ENCODE measurements around the gene NAPB. TPM values are rescaled to one million over a fixed set of nuclear protein-coding genes. Genes with fewer than 3 reads are reported as not detected.

Gene NAPB
- polyA plus RNA-seq, 2 of the 4 experiments (the other 2 are of a cell fraction) = 6.2 to 12.7 TPM

DNA sequence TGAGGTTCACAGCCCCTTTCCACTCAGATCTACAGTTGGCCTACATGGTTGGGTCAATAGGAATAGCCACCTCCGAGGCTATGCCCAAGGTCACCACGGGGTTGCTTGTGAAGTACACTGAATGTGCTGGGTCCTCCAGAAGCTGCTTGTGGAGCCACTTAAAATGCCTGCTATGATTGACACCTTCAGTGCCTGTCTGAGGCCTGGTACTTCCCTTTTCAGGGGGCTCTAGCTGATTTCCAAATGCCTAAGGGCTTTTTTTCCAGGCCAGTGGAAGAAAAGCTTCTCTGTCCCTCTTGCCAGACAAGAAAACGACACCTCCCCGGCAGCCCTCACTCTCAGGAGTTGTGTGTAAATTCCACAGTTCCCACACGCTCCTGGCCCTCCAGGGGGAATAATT lies 77.0 kb downstream of the NAPB start:
- ATAC-seq (no peak), FAIRE-seq (no peak), DNase-seq (ENCODE audit: low read depth in 1 of 2, low spot score in 1 of 2) (no peak)
- ChIA-PET CTCF (interaction anchor here (0.7 to 14.6 kb wide), 5 partner anchors 12 to 1005 kb away, joined by 3 to 378 read pairs (median 4); partner anchors contain the start of gene THBD), POLR2A (no interaction called here)
- no peak overlapping the region for H3K4me2 ChIP-seq
- 42% methylated on average over 5 of the region's 5 CpGs for whole genome bisulfite sequencing (ENCODE audit: missing lambda C conversion rate)
- TF ChIP-seq POLR2A (IDR thresholded peaks at IDR 0.05; ENCODE audit: low read length) (no peak), JUNB (IDR thresholded peaks at IDR 0.05) (no peak), MAFK (IDR thresholded peaks at IDR 0.05; ENCODE audit: partially characterized antibody) (no peak), FOXS1 (CRISPR knock-in tag; IDR thresholded peaks at IDR 0.05) (no peak), FOSL2 (IDR thresholded peaks at IDR 0.05) (no peak), FOSL2 (CRISPR knock-in tag; IDR thresholded peaks at IDR 0.05) (no peak)
- TF ChIP-seq, protein P1, sequence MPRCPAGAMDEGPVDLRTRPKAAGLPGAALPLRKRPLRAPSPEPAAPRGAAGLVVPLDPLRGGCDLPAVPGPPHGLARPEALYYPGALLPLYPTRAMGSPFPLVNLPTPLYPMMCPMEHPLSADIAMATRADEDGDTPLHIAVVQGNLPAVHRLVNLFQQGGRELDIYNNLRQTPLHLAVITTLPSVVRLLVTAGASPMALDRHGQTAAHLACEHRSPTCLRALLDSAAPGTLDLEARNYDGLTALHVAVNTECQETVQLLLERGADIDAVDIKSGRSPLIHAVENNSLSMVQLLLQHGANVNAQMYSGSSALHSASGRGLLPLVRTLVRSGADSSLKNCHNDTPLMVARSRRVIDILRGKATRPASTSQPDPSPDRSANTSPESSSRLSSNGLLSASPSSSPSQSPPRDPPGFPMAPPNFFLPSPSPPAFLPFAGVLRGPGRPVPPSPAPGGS (IDR thresholded peaks at IDR 0.05) = no peak
- TF ChIP-seq, protein P2, sequence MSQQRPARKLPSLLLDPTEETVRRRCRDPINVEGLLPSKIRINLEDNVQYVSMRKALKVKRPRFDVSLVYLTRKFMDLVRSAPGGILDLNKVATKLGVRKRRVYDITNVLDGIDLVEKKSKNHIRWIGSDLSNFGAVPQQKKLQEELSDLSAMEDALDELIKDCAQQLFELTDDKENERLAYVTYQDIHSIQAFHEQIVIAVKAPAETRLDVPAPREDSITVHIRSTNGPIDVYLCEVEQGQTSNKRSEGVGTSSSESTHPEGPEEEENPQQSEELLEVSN (IDR thresholded peaks at IDR 0.05; ENCODE audit: borderline replicate concordance, low read depth) = no peak
- H3K4me3 ChIP-seq = no peak overlapping the region
- peaks cover 6% of the 10 kb centered on the region for H3K4me1 ChIP-seq
- no peak overlapping the region for H3K27ac ChIP-seq
- H3K9me3 ChIP-seq = no peaks in the 10 kb centered on the region

DNA sequence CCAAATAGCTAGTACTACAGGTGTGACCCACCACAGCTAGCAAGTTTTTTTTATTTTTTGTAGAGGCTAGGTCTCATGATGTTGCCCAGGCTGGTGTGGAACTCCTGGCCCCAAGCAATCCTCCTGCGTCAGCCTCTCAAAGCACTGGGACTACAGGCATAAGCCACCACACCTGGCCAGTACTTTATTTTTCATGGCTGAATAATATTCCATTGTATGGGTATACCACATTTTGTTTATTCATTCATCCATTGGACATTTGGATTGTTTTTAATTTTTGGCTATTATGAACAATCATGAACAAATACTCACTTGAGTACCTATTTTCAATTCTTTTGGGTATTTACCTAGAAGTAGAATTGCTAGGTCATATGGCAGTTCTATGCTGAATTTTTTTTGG lies 77.7 kb downstream of the NAPB start:
- FAIRE-seq = no peak
- ChIA-PET CTCF (interaction anchor here (1.2 to 14.6 kb wide), 4 partner anchors 115 to 757 kb away, joined by 3 to 378 read pairs (median 80); partner anchors contain the start of gene THBD), POLR2A (no interaction called here)
- Histone ChIP-seq H3K9me3 (no peaks in the 10 kb centered on the region), H3K4me3 (no peak overlapping the region), H3K4me2 (no peak overlapping the region), H3K27ac (no peak overlapping the region), H3K4me1 (no peaks in the 10 kb centered on the region)
- TF ChIP-seq CHD2 (IDR thresholded peaks at IDR 0.05; ENCODE audit: low read length, partially characterized antibody) (no peak), EHF (CRISPR knock-in tag; IDR thresholded peaks at IDR 0.05) (no peak), PHF8 (IDR thresholded peaks at IDR 0.05; ENCODE audit: borderline replicate concordance, low read depth) (no peak), RFX5 (IDR thresholded peaks at IDR 0.05) (no peak), EP300 (IDR thresholded peaks at IDR 0.05) (no peak), ZNF302 (CRISPR knock-in tag; IDR thresholded peaks at IDR 0.05) (no peak), TP53 (CRISPR knock-in tag; IDR thresholded peaks at IDR 0.05) (no peak), BHLHE40 (IDR thresholded peaks at IDR 0.05; ENCODE audit: low read depth, low read length) (no peak), FOXS1 (CRISPR knock-in tag; IDR thresholded peaks at IDR 0.05) (no peak), RAD21 (conservative IDR thresholded peaks at IDR 0.05 in 1 of 2, IDR thresholded peaks at IDR 0.05 in 1 of 2) (no peak), RNF2 (IDR thresholded peaks at IDR 0.05; ENCODE audit: borderline replicate concordance, low read depth) (no peak)
- TF ChIP-seq, protein P3, sequence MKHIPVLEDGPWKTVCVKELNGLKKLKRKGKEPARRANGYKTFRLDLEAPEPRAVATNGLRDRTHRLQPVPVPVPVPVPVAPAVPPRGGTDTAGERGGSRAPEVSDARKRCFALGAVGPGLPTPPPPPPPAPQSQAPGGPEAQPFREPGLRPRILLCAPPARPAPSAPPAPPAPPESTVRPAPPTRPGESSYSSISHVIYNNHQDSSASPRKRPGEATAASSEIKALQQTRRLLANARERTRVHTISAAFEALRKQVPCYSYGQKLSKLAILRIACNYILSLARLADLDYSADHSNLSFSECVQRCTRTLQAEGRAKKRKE (CRISPR knock-in tag; IDR thresholded peaks at IDR 0.05; ENCODE audit: low read depth) = no peak
- TF ChIP-seq, protein P4, sequence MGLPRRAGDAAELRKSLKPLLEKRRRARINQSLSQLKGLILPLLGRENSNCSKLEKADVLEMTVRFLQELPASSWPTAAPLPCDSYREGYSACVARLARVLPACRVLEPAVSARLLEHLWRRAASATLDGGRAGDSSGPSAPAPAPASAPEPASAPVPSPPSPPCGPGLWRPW (IDR thresholded peaks at IDR 0.05) = no peak
- TF ChIP-seq, protein P5, sequence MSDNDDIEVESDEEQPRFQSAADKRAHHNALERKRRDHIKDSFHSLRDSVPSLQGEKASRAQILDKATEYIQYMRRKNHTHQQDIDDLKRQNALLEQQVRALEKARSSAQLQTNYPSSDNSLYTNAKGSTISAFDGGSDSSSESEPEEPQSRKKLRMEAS (IDR thresholded peaks at IDR 0.05) = no peak
- no peak for DNase-seq (ENCODE audit: low read depth in 1 of 2, low spot score in 1 of 2)
- ATAC-seq = no peak
- WGBS (ENCODE audit: missing lambda C conversion rate) = 65% methylated on average over 1 of the region's 1 CpG

DNA sequence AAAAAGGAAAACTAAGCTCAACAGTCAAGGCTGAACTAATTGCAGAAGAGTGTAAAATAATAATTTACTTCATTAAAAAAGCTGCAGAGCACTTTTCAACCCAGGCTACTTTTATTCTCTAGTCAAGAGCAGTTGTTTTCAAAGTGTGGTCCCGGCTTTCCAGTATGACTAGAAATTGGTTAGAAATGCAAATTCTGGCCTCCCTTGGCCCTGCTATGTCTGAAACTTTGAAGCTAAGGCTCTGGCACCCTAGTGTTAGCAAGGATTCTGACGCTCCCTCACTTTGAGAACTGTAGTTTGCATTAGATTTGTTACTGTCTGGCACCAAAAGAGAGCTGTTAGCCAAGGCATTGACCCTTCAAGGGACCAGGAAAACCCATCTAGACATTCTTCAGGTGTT lies 80.2 kb downstream of the NAPB start:
- CTCF ChIA-PET = interaction anchor here (0.6 to 14.6 kb wide), 90 partner anchors 9 to 1014 kb away, joined by 3 to 378 read pairs (median 4); partner anchors contain the start of genes FOXA2, NAPB, NXT1 and THBD
- no peak for DNase-seq (ENCODE audit: low read depth in 1 of 2, low spot score in 1 of 2)
- WGBS (ENCODE audit: missing lambda C conversion rate) = 31% methylated on average over 2 of the region's 2 CpGs
- Histone ChIP-seq H3K27ac (no peak overlapping the region), H3K4me2 (no peak overlapping the region), H3K4me1 (no peaks in the 10 kb centered on the region), H3K4me3 (no peak overlapping the region), H3K9me3 (no peaks in the 10 kb centered on the region)
- no peak for FAIRE-seq
- POLR2A ChIA-PET = interaction anchor here (0.6 to 4.5 kb wide), 8 partner anchors 9 to 650 kb away, joined by 3 to 48 read pairs (median 4); partner anchors contain the start of genes NXT1 and THBD
- ATAC-seq = no peak
- TF ChIP-seq, protein P3 (CRISPR knock-in tag; IDR thresholded peaks at IDR 0.05; ENCODE audit: low read depth) = no peak
- TF ChIP-seq KDM5A (IDR thresholded peaks at IDR 0.05) = no peak
- TF ChIP-seq RARB (CRISPR knock-in tag; IDR thresholded peaks at IDR 0.05) = no peak
- TF ChIP-seq, protein P2 (IDR thresholded peaks at IDR 0.05; ENCODE audit: borderline replicate concordance, low read depth) = no peak
- no peak for TF ChIP-seq SMC3 (IDR thresholded peaks at IDR 0.05)
- TF ChIP-seq SREBF2 (IDR thresholded peaks at IDR 0.05) = no peak
- no peak for TF ChIP-seq MAZ (IDR thresholded peaks at IDR 0.05; ENCODE audit: borderline replicate concordance, low read depth, low read length)
- TF ChIP-seq ZNF302 (CRISPR knock-in tag; IDR thresholded peaks at IDR 0.05) = no peak
- no peak for TF ChIP-seq HOXB13 (CRISPR knock-in tag; IDR thresholded peaks at IDR 0.05; ENCODE audit: low read depth)

Data from A549 (cell line).